Measurements from ENCODE around the gene SVOP.
"Not testable (repeated sequence)": the region's sequence is repeated elsewhere in the genome, so short reads cannot be mapped to it uniquely, and the experiment has no call there.

Gene SVOP

GRCh38 chr12:109033239-109034196 is 12.7 kb upstream of the SVOP start:
- in situ Hi-C loops (cut with MboI; ENCODE audit: low sequenced_read_pairs), result loop anchor here (25.0 kb wide), 1 partner anchor 96 kb away; no protein-coding TSS in a partner anchor

GRCh38 chr12:109029411-109029810 is 8.5 kb upstream of the SVOP start:
- in situ Hi-C loops (cut with MboI; ENCODE audit: low sequenced_read_pairs), result loop anchor here (25.0 kb wide), 1 partner anchor 92 kb away; no protein-coding TSS in a partner anchor

- in situ Hi-C loops (cut with MboI; ENCODE audit: low sequenced_read_pairs), result loop anchor here (25.0 kb wide), 1 partner anchor 91 kb away; no protein-coding TSS in a partner anchor
Observed at GRCh38 chr12:109028624-109029023, 7.8 kb upstream of the SVOP start.

GRCh38 chr12:109027767-109028166 is 6.9 kb upstream of the SVOP start:
- in situ Hi-C loops (cut with MboI; ENCODE audit: low sequenced_read_pairs), result loop anchor here (25.0 kb wide), 1 partner anchor 90 kb away; no protein-coding TSS in a partner anchor

- in situ Hi-C loops (cut with MboI; ENCODE audit: low sequenced_read_pairs), result no loop called here
Observed at GRCh38 chr12:109020146-109020795, 597 bp downstream of the SVOP start.

- in situ Hi-C loops (cut with MboI; ENCODE audit: low sequenced_read_pairs), result no loop called here
Observed at GRCh38 chr12:109018296-109018695, 2.6 kb downstream of the SVOP start.

GRCh38 chr12:109016978-109017377 is 3.9 kb downstream of the SVOP start:
- in situ Hi-C loops (cut with MboI; ENCODE audit: low sequenced_read_pairs), result no loop called here

GRCh38 chr12:109016016-109016415 is 4.9 kb downstream of the SVOP start:
- in situ Hi-C loops (cut with MboI; ENCODE audit: low sequenced_read_pairs), result no loop called here

- in situ Hi-C loops (cut with MboI; ENCODE audit: low sequenced_read_pairs), result no loop called here
Observed at GRCh38 chr12:109014984-109015765, 5.7 kb downstream of the SVOP start.

- in situ Hi-C loops (cut with MboI; ENCODE audit: low sequenced_read_pairs), result no loop called here
Observed at GRCh38 chr12:109010259-109010658, 10.6 kb downstream of the SVOP start.

GRCh38 chr12:109009766-109010165 is 11.1 kb downstream of the SVOP start:
- in situ Hi-C loops (cut with MboI; ENCODE audit: low sequenced_read_pairs), result no loop called here

- in situ Hi-C loops (cut with MboI; ENCODE audit: low sequenced_read_pairs), result no loop called here
Observed at GRCh38 chr12:109004017-109004416, 16.9 kb downstream of the SVOP start.

- in situ Hi-C loops (cut with MboI; ENCODE audit: low sequenced_read_pairs), result no loop called here
Observed at GRCh38 chr12:108996320-108996719, 24.5 kb downstream of the SVOP start.

- in situ Hi-C loops (cut with MboI; ENCODE audit: low sequenced_read_pairs), result no loop called here
Observed at GRCh38 chr12:108995370-108995992, 25.4 kb downstream of the SVOP start.

GRCh38 chr12:108990103-108990502 is 30.8 kb downstream of the SVOP start:
- in situ Hi-C loops (cut with MboI; ENCODE audit: low sequenced_read_pairs), result not testable (repeated sequence)

- in situ Hi-C loops (cut with MboI; ENCODE audit: low sequenced_read_pairs), result no loop called here
Observed at GRCh38 chr12:108989376-108989775, 31.5 kb downstream of the SVOP start.

GRCh38 chr12:108985750-108986149 is 35.1 kb downstream of the SVOP start:
- in situ Hi-C loops (cut with MboI; ENCODE audit: low sequenced_read_pairs), result no loop called here

GRCh38 chr12:108983227-108983626 is 37.6 kb downstream of the SVOP start:
- in situ Hi-C loops (cut with MboI; ENCODE audit: low sequenced_read_pairs), result no loop called here

GRCh38 chr12:108982621-108983219 is 38.1 kb downstream of the SVOP start:
- in situ Hi-C loops (cut with MboI; ENCODE audit: low sequenced_read_pairs), result no loop called here

- in situ Hi-C loops (cut with MboI; ENCODE audit: low sequenced_read_pairs), result no loop called here
Observed at GRCh38 chr12:108981835-108982234, 39.0 kb downstream of the SVOP start.

All from HL-60/S4 treated with phorbol 12-myristate 13-acetate at 8.2 ng/mL for 4 days and 3 days (cell line).